PFSK-1 (cell line): ENCODE results near the gene PRKAG2.

Source experiments
- FOXP2 ChIP-seq: optimal IDR thresholded peaks from 2 replicates; pipeline ENCODE3; 2011; ENCODE audit warnings: borderline replicate concordance, control low read depth, inconsistent platforms; ENCODE audit not compliant: insufficient read depth; ENCODE audit errors: extremely low read length, extremely low read depth
- POLR2AphosphoS5 ChIP-seq: IDR thresholded peaks from 2 replicates; pipeline ENCODE4 v1.6.1; 2012; ENCODE audit warnings: low read depth, mild to moderate bottlenecking, control low read depth, low read length, moderate library complexity
- SIN3A ChIP-seq: IDR thresholded peaks from 2 replicates; pipeline ENCODE4 v1.6.1; 2012; ENCODE audit warnings: mild to moderate bottlenecking, low read length, moderate library complexity, borderline replicate concordance; ENCODE audit not compliant: insufficient read depth
- TAF1 ChIP-seq: IDR thresholded peaks from 2 replicates; pipeline ENCODE4 v1.6.1; 2012; ENCODE audit warnings: low read length, control low read depth, borderline replicate concordance; ENCODE audit not compliant: insufficient read depth
- TF ChIP-seq, protein P1 (sequence below), 2 experiments: IDR thresholded peaks; 2 replicates each; pipeline versions ENCODE4 v1.6.1 to v1.8.0; 2011 to 2012; ENCODE audit warnings: low read depth in 2 of 2, low read length in 2 of 2, control low read depth in 1 of 2, inconsistent platforms in 1 of 2, mild to moderate bottlenecking in 1 of 2, moderate library complexity in 1 of 2; ENCODE audit not compliant: insufficient read depth in 1 of 2

PRKAG2 gene

DNA sequence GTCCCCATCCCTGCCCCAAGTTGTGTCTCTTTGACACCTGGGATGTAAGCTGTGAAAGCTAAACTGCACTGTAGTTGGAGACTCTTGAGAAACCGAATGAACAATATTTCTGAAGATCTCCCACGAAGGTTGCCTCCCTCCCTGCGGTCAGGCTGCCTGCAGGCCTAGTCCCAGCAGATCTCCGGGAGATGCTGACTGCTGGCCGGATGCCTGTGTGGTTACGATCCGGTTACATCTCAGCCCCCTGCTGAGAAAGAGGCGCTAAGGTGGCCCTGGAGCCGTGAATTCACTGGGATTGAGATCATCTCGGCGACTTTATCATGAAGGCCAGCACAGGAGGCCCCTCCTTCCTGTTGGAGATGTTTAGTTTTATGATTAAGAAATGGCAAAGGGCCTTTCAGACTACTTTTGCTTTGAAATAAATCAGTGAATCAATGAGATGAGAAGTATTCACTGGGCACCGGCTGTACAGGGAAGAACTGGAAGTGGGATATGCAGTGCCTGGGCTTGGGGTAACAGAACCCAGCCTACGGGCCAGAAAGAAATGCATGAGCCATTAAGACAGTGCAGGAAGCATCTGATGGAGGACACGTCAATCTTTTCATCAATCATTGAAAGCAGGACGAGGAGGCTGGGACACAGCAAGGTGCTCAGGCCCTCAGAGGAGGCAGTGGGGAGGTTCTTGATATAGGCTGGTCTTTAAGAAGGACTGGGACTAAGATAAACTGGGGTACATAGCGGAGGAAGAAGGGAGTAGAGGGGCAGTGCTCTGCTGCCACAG lies 177.6 kb downstream of the PRKAG2 start:
- TF ChIP-seq FOXP2: peak; percentile 58
- TF ChIP-seq POLR2AphosphoS5: no peak

DNA sequence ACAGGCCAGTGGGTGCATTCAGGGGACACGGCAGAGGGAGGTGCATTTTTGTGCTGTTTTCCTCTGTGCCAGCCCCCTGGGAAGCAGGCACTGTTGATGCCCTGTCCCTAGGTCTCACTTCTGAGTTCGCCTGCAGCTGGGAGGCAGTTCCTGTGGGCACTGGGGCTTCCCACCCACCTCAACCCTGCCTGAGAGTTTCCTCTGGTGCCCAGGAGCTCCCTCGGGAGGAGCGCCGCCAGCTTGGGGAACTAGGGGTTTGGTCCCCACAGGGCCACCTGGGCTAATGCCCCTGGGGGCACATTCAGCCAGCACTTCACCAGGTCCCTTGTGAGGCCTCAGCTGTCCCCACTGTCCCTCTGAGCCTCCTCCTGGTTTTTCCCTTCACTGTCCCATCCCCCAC lies 179.0 kb downstream of the PRKAG2 start:
- no peak for TF ChIP-seq TAF1

DNA sequence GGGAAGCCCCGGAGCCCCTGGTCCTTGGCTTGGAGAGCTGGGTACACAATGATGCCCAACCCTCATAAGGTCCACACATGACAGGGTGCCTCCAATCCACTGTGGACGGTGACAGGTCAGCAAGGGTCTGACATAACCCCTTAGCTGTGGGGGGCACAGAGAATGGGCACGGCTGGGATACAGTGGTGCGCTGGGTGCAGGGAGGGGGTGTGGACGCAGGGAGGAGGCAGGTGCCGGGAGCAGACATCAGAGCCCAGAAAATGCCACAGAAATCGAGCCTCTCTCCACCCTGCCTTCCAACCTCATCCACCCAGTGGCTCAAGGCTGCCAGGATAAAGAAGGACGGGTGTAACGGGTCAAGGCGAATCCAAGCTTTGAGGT lies 179.4 kb downstream of the PRKAG2 start:
- TF ChIP-seq TAF1 (no peak), SIN3A (no peak), FOXP2 (no peak), POLR2AphosphoS5 (no peak)
- TF ChIP-seq, protein P1, sequence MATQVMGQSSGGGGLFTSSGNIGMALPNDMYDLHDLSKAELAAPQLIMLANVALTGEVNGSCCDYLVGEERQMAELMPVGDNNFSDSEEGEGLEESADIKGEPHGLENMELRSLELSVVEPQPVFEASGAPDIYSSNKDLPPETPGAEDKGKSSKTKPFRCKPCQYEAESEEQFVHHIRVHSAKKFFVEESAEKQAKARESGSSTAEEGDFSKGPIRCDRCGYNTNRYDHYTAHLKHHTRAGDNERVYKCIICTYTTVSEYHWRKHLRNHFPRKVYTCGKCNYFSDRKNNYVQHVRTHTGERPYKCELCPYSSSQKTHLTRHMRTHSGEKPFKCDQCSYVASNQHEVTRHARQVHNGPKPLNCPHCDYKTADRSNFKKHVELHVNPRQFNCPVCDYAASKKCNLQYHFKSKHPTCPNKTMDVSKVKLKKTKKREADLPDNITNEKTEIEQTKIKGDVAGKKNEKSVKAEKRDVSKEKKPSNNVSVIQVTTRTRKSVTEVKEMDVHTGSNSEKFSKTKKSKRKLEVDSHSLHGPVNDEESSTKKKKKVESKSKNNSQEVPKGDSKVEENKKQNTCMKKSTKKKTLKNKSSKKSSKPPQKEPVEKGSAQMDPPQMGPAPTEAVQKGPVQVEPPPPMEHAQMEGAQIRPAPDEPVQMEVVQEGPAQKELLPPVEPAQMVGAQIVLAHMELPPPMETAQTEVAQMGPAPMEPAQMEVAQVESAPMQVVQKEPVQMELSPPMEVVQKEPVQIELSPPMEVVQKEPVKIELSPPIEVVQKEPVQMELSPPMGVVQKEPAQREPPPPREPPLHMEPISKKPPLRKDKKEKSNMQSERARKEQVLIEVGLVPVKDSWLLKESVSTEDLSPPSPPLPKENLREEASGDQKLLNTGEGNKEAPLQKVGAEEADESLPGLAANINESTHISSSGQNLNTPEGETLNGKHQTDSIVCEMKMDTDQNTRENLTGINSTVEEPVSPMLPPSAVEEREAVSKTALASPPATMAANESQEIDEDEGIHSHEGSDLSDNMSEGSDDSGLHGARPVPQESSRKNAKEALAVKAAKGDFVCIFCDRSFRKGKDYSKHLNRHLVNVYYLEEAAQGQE (IDR thresholded peaks at IDR 0.05; ENCODE audit: insufficient read depth in 1 of 2, low read depth in 2 of 2, low read length in 2 of 2): no peak

DNA sequence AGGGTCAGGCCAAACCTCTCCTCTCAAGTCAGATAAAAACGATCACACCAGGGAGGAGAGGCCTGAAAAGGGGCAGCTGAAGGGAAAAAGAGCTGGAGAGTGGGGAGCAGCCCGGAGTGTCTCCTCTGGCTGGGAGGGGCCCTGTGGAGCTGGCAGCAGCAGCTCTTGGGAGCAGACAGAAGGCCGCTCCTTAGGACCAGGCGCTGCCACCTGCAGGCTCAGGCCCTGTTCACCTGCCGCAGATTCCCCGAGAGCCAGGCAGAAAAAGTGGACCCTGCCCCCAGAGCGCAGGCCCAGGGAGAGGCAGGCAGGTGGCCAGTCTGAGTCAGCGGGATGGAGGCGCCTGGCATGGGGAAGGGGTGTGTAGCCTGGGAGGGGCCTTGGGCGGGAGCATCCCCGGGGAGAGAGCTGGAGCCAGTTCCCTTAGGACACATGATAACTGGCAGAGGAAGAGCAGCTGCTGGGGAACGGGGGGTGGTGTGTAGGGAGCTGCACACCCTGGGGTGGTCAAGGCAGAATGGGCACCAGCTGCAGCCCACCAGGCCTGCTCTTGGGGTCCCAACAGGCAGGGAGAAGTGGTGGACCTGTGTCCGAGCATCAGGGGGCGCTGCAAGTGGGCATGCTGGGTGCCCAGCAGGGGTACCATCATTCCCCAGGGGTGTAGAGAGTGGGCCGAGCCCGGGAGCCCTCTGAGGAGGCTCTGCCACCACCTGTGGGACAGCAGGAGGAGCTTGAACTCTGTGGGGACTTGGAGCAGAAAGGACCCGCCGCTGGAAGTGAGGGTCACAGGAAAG lies 180.0 kb downstream of the PRKAG2 start:
- TF ChIP-seq, protein P1 (IDR thresholded peaks at IDR 0.05; ENCODE audit: insufficient read depth in 1 of 2, low read depth in 2 of 2, low read length in 2 of 2): no peak

DNA sequence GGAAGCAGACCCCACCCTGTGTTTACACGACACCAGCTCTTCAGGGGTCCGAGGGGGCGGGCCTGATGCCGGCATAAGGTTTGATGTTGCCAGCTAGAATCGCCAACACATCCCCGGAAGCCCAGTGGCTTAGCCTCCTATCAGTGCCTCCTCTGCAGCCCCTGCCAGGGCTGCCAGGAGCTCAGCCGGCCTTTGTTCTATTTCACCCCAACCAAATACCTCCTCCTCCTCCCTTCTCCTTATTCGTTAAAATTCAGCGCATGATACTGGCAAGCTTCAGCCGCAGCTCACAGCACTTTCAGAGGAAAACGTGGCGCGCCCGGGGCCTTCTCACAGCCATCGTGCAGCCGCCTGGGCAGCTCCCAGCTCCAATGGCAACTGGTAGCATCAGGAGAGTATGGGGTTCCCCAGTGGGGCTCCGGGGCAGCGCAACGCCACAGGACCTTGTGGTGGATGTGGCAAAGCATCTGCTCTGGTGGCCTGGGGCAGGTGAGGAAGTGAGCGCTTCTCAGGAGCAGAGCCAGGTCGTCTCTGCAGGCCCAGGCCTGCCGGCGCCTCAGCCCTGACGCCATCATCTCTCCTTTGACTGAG lies 180.9 kb downstream of the PRKAG2 start:
- TF ChIP-seq POLR2AphosphoS5 (no peak), SIN3A (no peak), TAF1 (no peak), FOXP2 (no peak)
- TF ChIP-seq, protein P1 (IDR thresholded peaks at IDR 0.05; ENCODE audit: insufficient read depth in 1 of 2, low read depth in 2 of 2, low read length in 2 of 2): no peak
